RWPE1 (cell line): ENCODE data around the gene ADAM12.

Source experiments
- CTCF ChIA-PET: fragments of 350-600 bp; sonication (Branson Sonifier 250); formaldehyde crosslinking; extraction: SDS; loops from one replicate; lab custom pipeline; 2021; lab: Yijun Ruan, JAX
- POLR2A ChIA-PET: fragments of 400-600 bp; formaldehyde crosslinking; extraction: SDS; loops from one replicate; lab custom pipeline; 2020; ENCODE audit warnings: antibody characterized with exemption; ENCODE audit not compliant: low non-redundant PET; lab: Yijun Ruan, JAX
- DNase-seq: peaks from one replicate; pipeline ENCODE4 v3.0.0; 2012; ENCODE audit warnings: low spot score
- H3K27ac ChIP-seq: fragments of 450-650 bp; 2 replicates; pipeline ENCODE4 v1.5.1; 2017
- CTCF ChIP-seq: fragments of 450-650 bp; conservative IDR thresholded peaks from 2 replicates; pipeline ENCODE4 v1.5.1; 2017; ENCODE audit warnings: low read depth, mild to moderate bottlenecking

The ADAM12 gene

GRCh38 chr10:126376956-126377355, 11.3 kb downstream of the ADAM12 start:
- no peak for TF ChIP-seq CTCF
- POLR2A ChIA-PET, result no interaction called here
- H3K27ac ChIP-seq, result no peak overlapping the region
- CTCF ChIA-PET, result interaction anchor here (0.6 kb wide), 1 partner anchor 203 kb away, joined by 3 read pairs; no protein-coding TSS in a partner anchor
- DNase-seq, result no peak

- no peak for TF ChIP-seq CTCF
- no peak overlapping the region for H3K27ac ChIP-seq
- POLR2A ChIA-PET, result no interaction called here
- DNase-seq, result no peak
- CTCF ChIA-PET, result interaction anchor here (0.6 kb wide), 1 partner anchor 776 kb away, joined by 4 read pairs; no protein-coding TSS in a partner anchor
These were observed 12.2 kb downstream of the ADAM12 start for GRCh38 chr10:126375926-126376554.

DNA sequence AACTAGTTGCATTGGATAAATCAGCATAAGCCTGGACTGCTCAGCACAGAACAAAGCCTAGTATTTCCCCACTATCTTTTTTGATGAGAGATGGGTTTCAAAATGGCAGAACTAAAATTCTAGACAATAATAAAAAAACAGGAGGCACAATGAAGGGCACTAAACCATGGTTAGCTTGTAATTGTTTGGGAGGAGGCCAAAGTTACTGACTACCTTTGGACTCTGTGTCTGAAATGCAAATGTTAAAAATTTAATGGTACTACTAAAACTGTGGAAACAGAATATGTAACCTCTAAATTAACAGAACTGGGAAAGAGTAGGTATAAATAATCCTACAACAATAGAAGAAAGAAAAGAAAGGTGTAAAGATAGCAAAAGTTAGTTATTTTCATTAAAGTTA, 13.0 kb downstream of the ADAM12 start:
- TF ChIP-seq CTCF, result no peak
- no peak for DNase-seq
- H3K27ac ChIP-seq, result no peak overlapping the region
- POLR2A ChIA-PET, result no interaction called here
- CTCF ChIA-PET, result interaction anchor here (0.6 kb wide), 1 partner anchor 776 kb away, joined by 4 read pairs; no protein-coding TSS in a partner anchor

GRCh38 chr10:126374435-126374834, 13.8 kb downstream of the ADAM12 start:
- POLR2A ChIA-PET, result no interaction called here
- no peak overlapping the region for H3K27ac ChIP-seq
- DNase-seq, result no peak
- CTCF ChIA-PET, result no interaction called here
- TF ChIP-seq CTCF, result no peak

DNA sequence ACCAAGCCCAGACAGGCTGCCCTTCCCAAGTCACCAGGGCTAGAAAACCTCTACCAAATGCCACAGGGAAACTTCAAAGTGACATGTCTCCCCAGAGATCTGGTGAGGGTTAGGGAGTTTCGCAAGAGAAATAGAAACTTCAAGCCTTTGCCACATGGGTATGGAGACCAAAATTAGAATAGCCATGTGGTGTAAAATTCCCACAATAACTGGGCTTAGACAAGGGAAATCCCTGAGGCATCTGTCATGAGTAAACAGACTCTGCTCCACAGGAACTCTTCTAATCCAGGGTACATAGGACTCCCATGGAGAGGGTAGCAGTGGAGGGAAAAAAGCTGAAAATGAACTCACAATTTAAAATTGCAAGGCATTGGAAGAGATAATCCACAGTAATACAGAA, 14.3 kb downstream of the ADAM12 start:
- no peak for DNase-seq
- POLR2A ChIA-PET, result no interaction called here
- H3K27ac ChIP-seq, result no peak overlapping the region
- TF ChIP-seq CTCF, result no peak
- CTCF ChIA-PET, result interaction anchor here (0.6 kb wide), 1 partner anchor 1316 kb away, joined by 4 read pairs; no protein-coding TSS in a partner anchor

DNA sequence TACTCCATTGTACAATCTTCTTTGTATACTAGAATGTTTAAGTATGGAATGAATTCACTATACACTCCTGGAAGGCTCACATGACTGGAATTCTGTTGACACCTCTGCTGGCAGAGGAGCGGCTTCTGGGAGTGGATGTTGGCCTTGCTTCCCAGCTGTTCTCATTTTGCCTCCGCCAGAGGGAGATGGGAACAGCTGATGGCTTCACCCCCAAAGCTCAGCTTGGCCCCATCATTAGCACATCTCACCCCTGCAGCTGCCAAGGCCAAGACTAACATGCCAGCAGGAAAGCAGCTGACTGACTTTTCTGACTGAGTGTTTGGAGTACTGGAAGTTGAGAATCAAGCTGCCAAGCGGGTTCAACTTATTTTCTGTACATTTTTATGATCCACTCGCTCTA, 15.1 kb downstream of the ADAM12 start:
- TF ChIP-seq CTCF, result no peak
- ChIA-PET CTCF (interaction anchor here (0.7 to 0.9 kb wide), 4 partner anchors 14 to 772 kb away, joined by 3 to 5 read pairs (median 3); no protein-coding TSS in a partner anchor), POLR2A (no interaction called here)
- no peak overlapping the region for H3K27ac ChIP-seq
- DNase-seq, result no peak
